ENCODE results near the gene TBXAS1. TPM values are rescaled to one million over a fixed set of nuclear protein-coding genes. Genes with fewer than 3 reads are reported as not detected.
A peak's percentile ranks its signal among the peaks of the same experiment; 100 is the strongest.
"Not testable (repeated sequence)": the region's sequence is repeated elsewhere in the genome, so short reads cannot be mapped to it uniquely, and the experiment has no call there.

TBXAS1 gene
- total RNA-seq, 2 donors from 2014 or later, result 30.1 to 66.6 TPM

DNA sequence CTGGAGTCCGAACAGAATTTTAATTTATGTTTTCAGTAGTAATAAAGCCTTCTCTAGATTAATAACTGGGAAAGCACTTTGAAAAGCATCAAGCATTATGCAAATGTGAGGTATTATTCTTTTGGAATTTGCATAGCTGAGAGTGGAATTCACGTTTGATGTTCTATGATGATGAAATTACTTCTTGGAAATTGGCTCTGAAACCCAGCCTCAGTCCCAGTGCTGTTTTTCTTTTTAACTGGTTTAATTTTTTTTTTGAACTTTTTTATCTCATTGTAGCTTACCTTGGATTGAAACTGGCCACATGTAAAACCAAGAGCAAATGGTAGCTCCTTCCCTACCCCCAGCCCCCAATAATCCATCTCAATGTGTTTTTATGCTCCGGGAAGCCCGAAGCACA is 1.2 kb downstream of the TBXAS1 start:
- Histone ChIP-seq H3K36me3 (no peaks in the 10 kb centered on the region), H3K27ac (no peak overlapping the region), H3K4me1 (ENCODE audit: control insufficient read depth in 1 of 2, low read depth in 2 of 2) (no peaks in the 10 kb centered on the region), H3K9me3 (no peaks in the 10 kb centered on the region), H3K4me3 (peak overlapping the region; percentile 54), H3K27me3 (replicated peaks; ENCODE audit: insufficient read depth) (no peaks in the 10 kb centered on the region)
- TF ChIP-seq, protein P1, sequence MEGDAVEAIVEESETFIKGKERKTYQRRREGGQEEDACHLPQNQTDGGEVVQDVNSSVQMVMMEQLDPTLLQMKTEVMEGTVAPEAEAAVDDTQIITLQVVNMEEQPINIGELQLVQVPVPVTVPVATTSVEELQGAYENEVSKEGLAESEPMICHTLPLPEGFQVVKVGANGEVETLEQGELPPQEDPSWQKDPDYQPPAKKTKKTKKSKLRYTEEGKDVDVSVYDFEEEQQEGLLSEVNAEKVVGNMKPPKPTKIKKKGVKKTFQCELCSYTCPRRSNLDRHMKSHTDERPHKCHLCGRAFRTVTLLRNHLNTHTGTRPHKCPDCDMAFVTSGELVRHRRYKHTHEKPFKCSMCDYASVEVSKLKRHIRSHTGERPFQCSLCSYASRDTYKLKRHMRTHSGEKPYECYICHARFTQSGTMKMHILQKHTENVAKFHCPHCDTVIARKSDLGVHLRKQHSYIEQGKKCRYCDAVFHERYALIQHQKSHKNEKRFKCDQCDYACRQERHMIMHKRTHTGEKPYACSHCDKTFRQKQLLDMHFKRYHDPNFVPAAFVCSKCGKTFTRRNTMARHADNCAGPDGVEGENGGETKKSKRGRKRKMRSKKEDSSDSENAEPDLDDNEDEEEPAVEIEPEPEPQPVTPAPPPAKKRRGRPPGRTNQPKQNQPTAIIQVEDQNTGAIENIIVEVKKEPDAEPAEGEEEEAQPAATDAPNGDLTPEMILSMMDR (IDR thresholded peaks at IDR 0.05), result no peak
- no peak for DNase-seq (ENCODE audit: low spot score)
- ATAC-seq (ENCODE audit: insufficient number of reproducible peaks, low FRiP score, low read depth), result no peak

DNA sequence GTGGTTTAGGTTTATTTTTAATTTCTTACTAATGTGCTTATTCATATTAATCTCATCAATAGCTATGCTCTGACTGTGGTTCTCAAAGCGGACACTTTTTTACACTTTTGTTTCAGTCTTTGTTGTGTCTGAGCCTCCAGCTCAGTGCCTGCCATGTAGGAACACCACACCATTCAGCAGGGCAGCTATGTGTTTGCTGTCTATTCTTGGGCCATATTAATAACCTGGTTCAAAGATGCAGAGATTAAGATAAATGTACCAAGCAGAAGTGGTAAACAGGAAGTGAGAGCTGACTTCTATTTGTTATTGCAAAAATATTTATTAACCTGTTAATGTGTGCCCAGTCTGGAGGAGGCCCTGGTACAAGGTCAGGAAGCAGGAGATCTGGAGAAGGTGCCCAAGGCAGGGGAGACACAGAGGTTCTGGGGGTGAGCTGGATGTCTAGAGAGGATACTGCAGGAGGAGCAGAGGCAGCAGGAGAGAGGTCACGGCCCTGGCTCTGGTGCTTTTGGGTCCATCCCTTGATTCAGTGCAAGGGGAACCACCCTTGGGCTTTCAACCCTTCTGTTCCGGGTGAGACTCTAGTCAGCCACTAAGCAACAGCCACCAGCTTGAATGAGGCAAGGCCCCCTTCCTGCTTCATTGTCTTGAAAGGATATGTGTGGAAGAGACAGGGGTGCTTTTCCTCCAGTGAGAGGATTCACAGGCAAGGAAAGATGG is 1.9 kb downstream of the TBXAS1 start:
- Histone ChIP-seq H3K36me3 (no peaks in the 10 kb centered on the region), H3K4me1 (ENCODE audit: control insufficient read depth in 1 of 2, low read depth in 2 of 2) (no peaks in the 10 kb centered on the region), H3K27ac (no peak overlapping the region), H3K9me3 (no peaks in the 10 kb centered on the region), H3K27me3 (replicated peaks; ENCODE audit: insufficient read depth) (no peaks in the 10 kb centered on the region), H3K4me3 (peak overlapping the region; percentile 54)
- ATAC-seq (ENCODE audit: insufficient number of reproducible peaks, low FRiP score, low read depth) (no peak), DNase-seq (ENCODE audit: low spot score) (no peak)
- TF ChIP-seq, protein P1 (IDR thresholded peaks at IDR 0.05), result no peak

DNA sequence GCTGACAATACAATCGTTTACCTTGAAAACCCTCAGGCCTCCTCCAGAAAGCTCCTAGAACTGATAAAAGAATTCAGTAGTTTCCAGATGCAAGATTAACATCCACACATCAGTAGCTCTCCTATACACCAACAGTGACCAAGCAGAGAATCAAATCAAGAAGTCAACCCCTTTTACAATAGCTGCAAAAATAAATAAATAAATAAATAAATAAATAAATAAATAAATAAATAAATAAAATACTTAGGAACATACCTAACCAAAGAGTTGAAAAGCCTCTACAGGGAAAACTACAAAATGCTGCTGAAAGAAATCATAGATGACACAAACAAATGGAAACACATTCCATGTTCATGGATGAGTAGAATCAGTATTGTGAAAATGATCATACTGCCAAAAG is 6.8 kb downstream of the TBXAS1 start:
- H3K4me1 ChIP-seq (ENCODE audit: control insufficient read depth in 1 of 2, low read depth in 2 of 2); ATAC-seq (ENCODE audit: insufficient number of reproducible peaks, low FRiP score, low read depth); H3K27ac ChIP-seq; H3K36me3 ChIP-seq; H3K27me3 ChIP-seq (replicated peaks; ENCODE audit: insufficient read depth); H3K9me3 ChIP-seq; DNase-seq (ENCODE audit: low spot score); H3K4me3 ChIP-seq: not testable (repeated sequence)

GRCh38 chr7:139837291-139837690 is 8.2 kb downstream of the TBXAS1 start:
- H3K9me3 ChIP-seq; H3K4me3 ChIP-seq; H3K27ac ChIP-seq; DNase-seq (ENCODE audit: low spot score); H3K27me3 ChIP-seq (replicated peaks; ENCODE audit: insufficient read depth); ATAC-seq (ENCODE audit: insufficient number of reproducible peaks, low FRiP score, low read depth); H3K4me1 ChIP-seq (ENCODE audit: control insufficient read depth in 1 of 2, low read depth in 2 of 2); H3K36me3 ChIP-seq: not testable (repeated sequence)

DNA sequence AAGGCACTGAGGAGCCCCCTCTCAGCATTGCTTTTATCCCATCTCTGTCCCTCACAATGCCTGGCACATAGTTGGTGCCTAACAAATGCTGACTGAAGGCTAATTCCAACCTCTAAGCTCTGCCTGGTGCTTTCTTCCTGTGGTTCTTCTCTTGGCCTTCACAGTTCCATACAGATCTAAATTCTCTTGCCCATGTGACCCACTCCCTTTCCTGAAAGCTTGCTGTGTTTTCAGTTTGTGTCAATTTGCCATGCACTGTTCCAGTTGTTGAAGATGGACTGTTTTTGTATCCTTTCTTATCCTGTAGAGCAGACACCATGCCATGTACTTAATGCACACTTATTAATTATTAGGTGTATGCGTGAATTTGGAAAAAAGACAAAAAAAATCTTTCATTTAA is 9.2 kb downstream of the TBXAS1 start:
- TF ChIP-seq, protein P1 (IDR thresholded peaks at IDR 0.05), result no peak
- no peaks in the 10 kb centered on the region for H3K4me1 ChIP-seq (ENCODE audit: control insufficient read depth in 1 of 2, low read depth in 2 of 2)
- DNase-seq (ENCODE audit: low spot score) (no peak), ATAC-seq (ENCODE audit: insufficient number of reproducible peaks, low FRiP score, low read depth) (no peak)
- H3K36me3 ChIP-seq, result no peaks in the 10 kb centered on the region
- no peaks in the 10 kb centered on the region for H3K27me3 ChIP-seq (replicated peaks; ENCODE audit: insufficient read depth)
- no peak overlapping the region for H3K27ac ChIP-seq
- H3K4me3 ChIP-seq, result no peak overlapping the region
- no peaks in the 10 kb centered on the region for H3K9me3 ChIP-seq

DNA sequence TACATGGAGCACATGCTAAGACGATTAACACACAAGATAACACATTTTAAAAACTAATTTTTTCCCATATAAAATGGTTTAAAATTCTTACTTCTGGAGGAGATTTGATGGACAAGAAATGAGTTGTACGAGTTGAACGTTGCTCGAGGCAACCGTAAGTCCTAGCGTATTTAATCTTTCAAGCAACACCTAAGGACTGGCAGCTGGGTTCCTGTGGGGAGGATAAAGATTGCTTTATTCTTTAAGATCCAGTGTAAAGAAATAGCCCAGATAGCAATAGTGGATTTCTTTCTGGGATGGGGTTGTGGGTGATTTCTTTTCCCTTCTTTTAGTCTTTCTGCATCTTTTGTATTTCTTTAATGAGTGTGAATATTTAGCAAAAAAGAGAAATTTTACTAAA is 9.8 kb downstream of the TBXAS1 start:
- no peak for DNase-seq (ENCODE audit: low spot score)
- Histone ChIP-seq H3K27ac (no peak overlapping the region), H3K9me3 (no peaks in the 10 kb centered on the region), H3K4me3 (no peak overlapping the region), H3K27me3 (replicated peaks; ENCODE audit: insufficient read depth) (no peaks in the 10 kb centered on the region), H3K36me3 (no peaks in the 10 kb centered on the region), H3K4me1 (ENCODE audit: control insufficient read depth in 1 of 2, low read depth in 2 of 2) (no peaks in the 10 kb centered on the region)
- no peak for ATAC-seq (ENCODE audit: insufficient number of reproducible peaks, low FRiP score, low read depth)
- TF ChIP-seq, protein P1 (IDR thresholded peaks at IDR 0.05), result no peak

Data from thoracic aorta (tissue), 2 donors.